HUDEP-2 (cell line): Measurements from ENCODE around the gene ACTR3.
A peak's percentile ranks its signal among the peaks of the same experiment; 100 is the strongest.

Experiments
- DNase-seq, 76 experiments: peaks; one replicate each; lab custom pipeline; 2025; ENCODE audit not compliant: unreplicated experiment in 76 of 76; lab: John Stamatoyannopoulos, UW

ACTR3 gene

DNA sequence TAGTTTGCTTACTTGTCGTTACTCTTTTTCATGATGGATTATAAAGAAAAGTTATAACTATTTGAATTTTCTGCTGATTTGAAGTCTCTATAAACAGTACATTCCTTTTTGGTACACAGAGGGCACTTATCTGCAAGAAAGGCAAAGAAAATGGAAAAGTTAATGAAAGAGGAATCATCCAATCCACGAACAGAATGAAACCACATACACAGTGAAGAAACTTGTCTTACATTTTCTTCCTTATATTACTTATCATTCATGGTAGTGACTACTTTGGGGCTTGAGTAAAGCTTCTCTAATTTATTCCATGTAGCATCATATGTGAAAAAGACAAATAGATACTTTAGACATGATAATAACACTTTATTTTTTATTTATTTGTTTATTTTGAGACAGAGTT lies 14.8 kb upstream of the ACTR3 start:
- DNase-seq = no peak

- DNase-seq = peak in 1 of 76 experiments; percentile 15
Observed at GRCh38 chr2:113876503-113877387, 13.1 kb upstream of the ACTR3 start.

DNA sequence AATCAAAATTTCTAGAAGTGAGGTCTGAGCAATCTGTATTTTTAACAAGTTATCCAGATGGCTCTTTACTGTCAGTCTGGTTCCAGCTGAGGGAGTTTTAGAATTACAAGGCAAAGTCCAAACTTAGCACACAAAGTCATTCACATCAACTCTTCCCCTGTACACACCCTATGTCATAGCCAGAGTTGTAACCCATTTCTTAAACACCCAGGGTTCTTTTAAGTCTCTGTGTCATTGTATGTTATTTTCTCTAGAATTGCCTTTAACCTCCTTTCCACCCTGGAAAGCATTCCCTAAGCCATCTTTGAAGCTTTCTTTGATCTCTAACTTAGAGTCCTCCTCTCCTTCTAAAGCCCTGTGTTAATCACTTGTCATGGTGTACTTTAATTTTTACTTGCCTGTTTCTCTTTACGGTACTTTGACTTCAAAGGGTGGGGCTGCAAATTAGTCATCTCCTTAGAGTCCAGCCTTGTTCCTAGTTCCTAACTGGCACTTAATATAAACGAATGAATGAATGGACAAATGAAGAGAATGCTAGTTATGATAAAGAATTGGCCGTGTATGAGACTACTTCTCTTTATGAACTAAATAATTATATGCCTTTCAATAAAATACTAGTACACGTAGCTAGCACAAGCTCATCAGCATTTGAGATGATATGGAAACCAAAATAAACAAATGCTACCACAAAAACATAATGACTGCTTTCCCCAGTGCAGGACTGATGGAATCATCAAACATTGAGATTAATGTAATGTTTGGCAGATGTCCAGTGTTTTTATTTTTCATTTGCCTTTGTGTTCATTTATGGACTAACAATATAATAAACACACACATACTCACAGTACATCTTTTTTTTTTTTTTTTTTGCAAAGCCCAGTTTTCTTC lies 11.9 kb upstream of the ACTR3 start:
- DNase-seq = peak in 16 of 76 experiments; percentile 8 to 41 (median 18)

DNA sequence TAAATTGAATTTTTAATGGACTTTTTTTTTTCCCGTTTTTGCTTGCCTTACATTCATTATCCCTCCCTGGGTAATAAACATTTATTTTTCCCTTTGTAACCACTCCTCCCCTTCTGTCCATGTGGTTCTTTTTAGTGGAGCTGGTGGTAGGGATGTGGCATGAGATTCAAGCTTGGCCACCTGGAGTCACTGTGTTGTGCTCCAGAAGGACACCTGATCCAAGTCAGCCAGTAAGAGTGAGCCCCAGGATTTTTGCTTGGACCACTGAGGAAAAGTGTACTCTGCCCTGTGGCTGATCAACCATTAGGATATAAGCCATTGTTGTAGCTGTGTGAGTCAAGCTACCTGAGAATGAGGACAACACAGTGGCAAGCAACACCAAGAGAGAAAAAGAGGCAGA lies 11.1 kb upstream of the ACTR3 start:
- DNase-seq = no peak

GRCh38 chr2:113879457-113879856 lies 10.4 kb upstream of the ACTR3 start:
- no peak for DNase-seq

GRCh38 chr2:113886479-113887008 lies 3.3 kb upstream of the ACTR3 start:
- no peak for DNase-seq

DNA sequence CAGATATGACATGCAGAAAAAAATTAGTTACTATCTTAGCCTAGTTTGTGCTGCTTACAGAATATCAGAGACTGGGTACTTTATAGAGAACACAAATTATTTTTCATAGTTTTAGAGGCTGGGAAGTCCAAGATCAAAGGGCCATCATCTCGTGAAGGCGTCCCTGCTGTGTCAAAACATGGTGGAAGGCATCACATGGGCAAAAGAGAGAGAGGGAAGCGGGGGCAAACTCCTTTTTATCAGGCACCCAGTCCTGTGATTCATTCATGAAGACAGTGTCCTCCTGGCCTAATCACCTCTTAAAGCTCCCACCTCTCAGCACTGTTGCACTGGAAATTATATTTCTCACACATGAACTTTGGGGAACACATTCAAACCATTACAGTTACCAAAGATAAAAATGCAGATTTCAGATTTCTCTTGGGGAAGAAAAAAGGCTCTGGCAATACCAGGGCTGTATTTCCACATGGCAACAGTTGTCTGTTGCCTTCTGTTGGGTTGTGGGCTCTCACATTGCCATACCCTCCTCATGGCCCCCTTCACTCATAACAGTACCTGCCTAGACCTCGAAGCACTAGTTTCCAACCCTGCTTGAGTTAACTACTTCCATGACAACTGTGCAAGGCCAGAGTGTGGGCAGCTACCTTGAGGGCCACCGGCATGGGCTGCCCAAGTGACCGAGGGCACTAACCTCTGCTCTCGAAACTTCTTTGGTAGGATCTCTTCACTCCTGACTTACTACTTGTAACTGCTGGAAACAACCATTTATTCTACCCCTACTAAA lies 2.7 kb upstream of the ACTR3 start:
- DNase-seq = no peak

GRCh38 chr2:113888641-113889470 lies 1.0 kb upstream of the ACTR3 start:
- DNase-seq = no peak

GRCh38 chr2:113890253-113891235 lies 655 bp downstream of the ACTR3 start:
- DNase-seq = peak in 44 of 76 experiments; percentile 6 to 57 (median 30)

GRCh38 chr2:113891265-113891959 lies 1.5 kb downstream of the ACTR3 start:
- DNase-seq = no peak

DNA sequence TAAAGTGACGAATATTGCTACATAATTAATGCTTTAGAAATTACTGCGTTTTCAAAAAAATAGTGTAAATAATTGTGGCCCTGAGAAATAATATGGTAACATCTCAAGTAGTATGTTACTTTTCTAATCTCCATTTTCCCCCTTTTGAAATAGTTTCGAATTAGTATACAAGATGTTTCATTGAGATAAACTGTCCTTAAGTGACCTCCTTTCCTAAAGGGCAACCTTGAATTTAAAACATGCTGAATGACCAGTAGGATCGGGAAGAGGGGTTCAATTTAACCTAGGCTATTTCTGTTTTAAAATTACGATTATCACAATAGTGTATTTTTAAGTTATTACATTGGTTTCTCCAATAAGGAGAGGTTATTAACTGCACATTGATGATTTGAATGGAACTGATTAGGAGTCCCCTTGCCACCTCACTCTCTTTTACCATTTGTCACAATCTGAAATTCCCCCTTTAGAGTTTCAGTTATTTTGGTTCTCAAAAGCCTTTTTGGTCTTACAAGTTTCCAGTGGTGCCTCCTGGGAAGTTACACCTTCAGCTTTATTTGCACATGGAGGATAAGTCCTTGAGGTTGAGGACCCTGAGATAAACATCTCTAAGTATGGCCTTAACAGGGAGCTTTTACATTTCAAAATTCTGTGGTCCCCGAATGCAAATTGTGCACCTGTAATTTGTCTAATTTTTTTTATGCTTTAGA lies 2.3 kb downstream of the ACTR3 start:
- DNase-seq = peak in 1 of 76 experiments; percentile 7

GRCh38 chr2:113894156-113894743 lies 4.4 kb downstream of the ACTR3 start:
- DNase-seq = no peak

DNA sequence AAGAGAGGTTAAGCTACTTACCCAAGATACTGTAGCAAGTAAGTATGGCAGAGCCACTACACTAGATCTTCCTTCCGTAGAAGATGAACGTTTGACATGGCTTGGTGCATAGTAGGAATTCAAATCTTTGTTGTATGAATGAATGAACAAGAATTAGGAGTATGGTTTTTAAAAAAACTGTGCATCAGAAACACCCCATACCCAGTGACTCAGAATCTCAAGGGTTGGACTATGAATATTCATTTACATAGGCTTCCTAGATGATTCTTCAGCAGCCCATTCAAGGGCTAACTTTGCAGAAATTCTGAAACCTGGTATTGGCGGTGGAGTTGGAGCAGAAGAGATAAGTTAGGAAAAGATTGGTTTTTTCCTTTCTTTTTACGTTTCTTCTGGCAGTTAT lies 5.4 kb downstream of the ACTR3 start:
- no peak for DNase-seq

DNA sequence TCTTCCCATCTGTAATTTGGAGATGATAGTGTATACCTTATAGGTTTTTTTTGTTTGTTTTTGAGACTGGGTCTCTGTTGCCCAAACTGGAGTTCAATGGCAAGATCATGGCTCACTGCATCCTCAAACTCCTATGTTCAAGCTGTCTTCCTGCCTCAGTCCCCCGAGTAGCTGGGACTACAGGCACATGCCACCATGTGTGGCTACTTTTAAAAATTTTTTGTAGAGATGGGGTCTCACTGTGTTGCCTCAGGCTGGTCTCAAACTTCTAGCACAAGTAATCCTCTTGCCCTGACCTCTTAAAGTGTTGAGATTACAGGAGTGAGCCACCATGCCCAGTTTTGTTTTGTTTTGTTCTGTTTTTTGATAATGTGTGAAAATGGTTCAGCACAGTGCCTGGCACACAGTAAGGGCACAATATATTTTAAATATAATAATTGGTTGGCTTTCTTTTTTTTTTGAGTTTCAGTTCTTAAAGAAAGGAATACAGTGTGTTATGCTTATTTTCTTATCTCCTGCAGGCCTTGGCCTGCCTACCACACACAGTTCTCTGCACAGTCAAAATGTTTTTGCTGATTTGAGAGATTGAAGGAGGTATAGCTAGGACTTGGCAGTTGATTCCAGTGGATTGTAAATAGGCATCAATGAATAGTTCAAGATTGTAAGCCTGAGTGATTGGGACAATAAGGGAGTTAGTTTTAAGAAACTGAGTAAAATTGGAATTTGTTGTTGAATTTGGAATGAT lies 6.1 kb downstream of the ACTR3 start:
- peak in 12 of 76 experiments; percentile 5 to 24 (median 11) for DNase-seq

- no peak for DNase-seq
Observed at GRCh38 chr2:113896791-113897190, 6.9 kb downstream of the ACTR3 start.

GRCh38 chr2:113898081-113898480 lies 8.2 kb downstream of the ACTR3 start:
- DNase-seq = no peak
